SK-N-SH (cell line): ENCODE results near the gene FNDC4.

ENCODE experiments used
- CTCF ChIP-seq: fragments of 200-600 bp; sonication (generic); IDR thresholded peaks from 2 replicates; pipeline ENCODE4 v1.6.1; 2017; ENCODE audit warnings: antibody characterized with exemption, mild to moderate bottlenecking, moderate library complexity
- FOXM1 ChIP-seq: IDR thresholded peaks from 2 replicates; pipeline ENCODE4 v1.4.0; 2012; ENCODE audit warnings: low read depth, mild to moderate bottlenecking
- NFIC ChIP-seq: IDR thresholded peaks from 2 replicates; pipeline ENCODE4 v1.4.0; 2012; ENCODE audit warnings: borderline replicate concordance
- POLR2AphosphoS5 ChIP-seq: IDR thresholded peaks from 2 replicates; pipeline ENCODE4 v1.6.1; 2012; ENCODE audit warnings: low read depth, low read length
- USF2 ChIP-seq: fragments of 150-350 bp; IDR thresholded peaks from 2 replicates; pipeline ENCODE4 v1.6.1; 2017; ENCODE audit warnings: antibody characterized with exemption, low read length, low read depth, borderline replicate concordance

GRCh38 chr2:27448381-27448780 lies 46.6 kb downstream of the FNDC4 start:
- TF ChIP-seq CTCF (no peak), NFIC (no peak), FOXM1 (no peak), USF2 (no peak), POLR2AphosphoS5 (no peak)
